GM19239 (cell line): Measurements from ENCODE around the gene HOXB8.

Source experiments
- DNase-seq: peaks from one replicate; pipeline ENCODE4 v3.0.0; 2011; ENCODE audit warnings: low spot score; ENCODE audit not compliant: insufficient read length
- FAIRE-seq: peaks from 2 replicates; lab custom pipeline; 2011; peaks lifted over from hg19 to GRCh38; lab: Jason Lieb, UNC

The HOXB8 gene

GRCh38 chr17:48571024-48571818 is 43.9 kb downstream of the HOXB8 start:
- no peak for FAIRE-seq
- no peak for DNase-seq

- DNase-seq (no peak), FAIRE-seq (no peak)
Observed at GRCh38 chr17:48570325-48571023, 44.6 kb downstream of the HOXB8 start.

DNA sequence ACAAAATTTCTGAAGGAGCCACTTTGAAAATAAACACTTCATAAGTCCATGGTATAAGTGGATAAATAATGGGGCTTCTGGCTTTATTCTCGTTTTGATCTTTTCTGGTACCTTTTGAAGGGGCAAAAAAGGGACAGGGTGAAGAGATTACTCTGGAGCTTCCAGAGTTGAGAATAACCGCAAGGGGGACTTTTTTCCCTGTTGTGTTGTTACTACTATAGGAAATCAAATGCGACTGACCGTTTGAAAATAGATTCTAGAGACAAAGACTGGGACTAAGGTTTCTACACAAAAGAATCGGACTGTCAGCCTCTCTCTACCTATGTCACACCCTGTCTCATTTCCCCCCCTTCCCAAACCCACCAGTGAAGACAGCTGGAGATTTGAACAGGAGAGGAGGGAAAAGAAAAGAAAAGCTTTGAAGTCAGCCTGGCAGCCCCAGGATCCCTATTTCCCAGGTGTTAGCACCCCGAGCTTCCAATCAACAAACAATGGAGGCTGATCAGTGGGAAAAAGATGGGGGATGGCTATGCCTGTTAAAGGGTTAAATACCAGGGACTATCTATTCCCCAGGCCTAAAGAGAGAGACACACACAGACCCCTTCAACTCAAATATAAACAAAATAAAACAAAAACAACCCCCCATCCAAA is 45.3 kb downstream of the HOXB8 start:
- DNase-seq = no peak
- no peak for FAIRE-seq

DNA sequence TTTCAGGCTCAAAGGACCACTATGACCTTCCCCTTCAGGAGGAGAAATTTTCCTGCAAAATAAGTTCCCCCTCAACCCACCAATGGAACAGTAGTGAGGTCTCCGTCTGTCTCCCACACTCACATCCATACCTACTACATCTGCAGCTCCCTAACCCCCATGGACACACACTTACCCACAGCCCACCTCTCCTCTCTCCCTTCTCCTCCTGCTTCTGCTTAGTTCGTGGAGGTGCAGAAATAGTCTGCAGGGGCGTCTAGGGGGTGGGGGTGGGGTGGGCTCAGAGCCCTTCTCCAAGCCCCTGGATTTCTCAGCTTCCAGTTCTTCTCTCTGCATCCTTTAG is 45.9 kb downstream of the HOXB8 start:
- DNase-seq = no peak
- FAIRE-seq = peak; percentile 4

- no peak for FAIRE-seq
- no peak for DNase-seq
Observed at GRCh38 chr17:48568499-48569239, 46.4 kb downstream of the HOXB8 start.

DNA sequence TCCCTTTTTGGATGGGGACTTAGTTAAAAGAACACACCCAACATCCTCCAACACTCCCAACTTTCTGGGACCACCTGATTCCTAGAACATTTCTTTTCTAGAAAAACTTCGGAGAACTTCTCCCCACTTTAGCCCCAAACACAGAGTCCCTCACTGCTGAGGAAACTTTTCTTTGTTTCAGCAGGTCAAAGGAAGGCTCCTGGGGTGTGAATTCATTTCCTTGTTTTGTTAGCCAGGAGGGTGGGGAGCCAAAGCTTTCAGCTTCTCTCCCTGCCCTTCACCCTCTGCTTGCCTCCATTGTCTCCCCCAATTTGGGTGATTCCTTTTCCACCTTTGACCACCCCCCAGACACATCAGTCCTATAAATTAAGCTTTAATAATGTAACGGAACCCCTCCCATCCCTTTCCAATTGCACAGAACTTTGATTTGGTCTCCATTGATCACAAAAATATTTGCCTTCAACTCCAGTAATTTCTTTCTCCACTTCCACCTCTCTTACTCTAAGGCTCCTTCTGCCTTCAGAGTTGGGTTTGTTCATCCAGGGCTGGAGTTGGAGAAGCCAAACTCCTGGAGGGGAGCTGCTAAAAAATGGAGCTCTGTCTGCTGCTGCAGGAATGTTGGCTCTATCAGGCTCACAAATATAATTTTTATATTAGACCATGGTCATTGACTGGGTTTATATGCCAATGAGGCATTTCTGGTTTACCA is 47.3 kb downstream of the HOXB8 start:
- FAIRE-seq (no peak), DNase-seq (no peak)

DNA sequence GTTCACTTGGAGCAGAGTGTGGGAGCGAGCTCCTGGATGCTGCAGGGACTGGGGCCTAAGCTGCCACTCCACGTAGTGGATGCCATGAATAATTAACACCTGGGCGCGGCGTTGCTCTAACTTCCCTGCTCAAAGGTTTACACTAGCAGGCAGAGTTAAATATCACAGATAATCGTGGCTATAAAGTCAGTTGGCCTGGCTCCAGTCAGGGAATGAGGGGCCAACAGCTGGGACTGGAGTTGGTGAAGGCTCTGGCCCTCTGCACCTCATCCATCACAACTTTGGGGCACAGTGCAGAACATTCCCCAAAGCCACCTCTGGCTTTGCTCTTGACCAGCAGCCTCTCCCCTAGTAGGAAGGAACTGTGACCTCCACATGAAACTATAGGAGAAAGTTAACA is 47.9 kb downstream of the HOXB8 start:
- no peak for FAIRE-seq
- no peak for DNase-seq

GRCh38 chr17:48566717-48567116 is 48.4 kb downstream of the HOXB8 start:
- no peak for DNase-seq
- no peak for FAIRE-seq

DNA sequence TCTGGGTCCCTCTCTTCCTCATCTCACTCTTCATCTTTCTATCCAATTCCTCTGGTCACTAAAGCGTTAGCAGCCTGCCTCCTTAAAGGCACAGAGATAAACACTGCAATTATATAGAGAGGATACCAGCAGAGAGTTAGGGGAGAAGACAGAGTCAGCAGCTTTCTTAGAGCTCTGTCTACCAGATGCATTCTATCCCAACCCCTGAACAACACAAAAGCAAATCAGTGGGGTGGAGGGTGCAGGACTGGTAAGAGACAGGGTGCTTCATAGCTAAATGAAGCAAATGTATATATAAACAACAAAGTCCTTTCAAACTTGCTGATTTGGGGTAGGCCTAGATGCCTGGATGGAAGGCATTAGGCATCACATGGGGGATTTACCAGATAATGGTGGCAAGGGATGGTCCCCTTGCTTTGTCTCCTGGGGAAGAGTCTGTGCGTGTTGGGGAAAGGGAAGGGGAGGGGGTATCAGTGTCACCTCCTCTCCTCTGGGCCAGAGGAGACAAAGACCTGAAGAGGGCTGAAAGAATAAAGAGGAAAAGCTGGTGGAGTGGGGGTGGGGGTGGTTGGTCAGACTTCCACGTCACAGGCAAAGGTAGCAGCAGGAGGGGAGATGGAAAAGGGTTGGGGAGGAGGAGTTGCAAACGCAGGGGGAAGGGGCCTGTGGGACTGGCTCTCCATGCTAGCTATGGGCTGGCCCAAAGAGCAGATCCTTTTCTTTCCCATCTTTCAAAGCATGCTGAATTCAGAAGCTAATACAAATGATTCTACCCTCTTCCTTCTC is 49.0 kb downstream of the HOXB8 start:
- DNase-seq = no peak
- no peak for FAIRE-seq

GRCh38 chr17:48565022-48565554 is 50.0 kb downstream of the HOXB8 start:
- no peak for DNase-seq

GRCh38 chr17:48564188-48565021 is 50.7 kb downstream of the HOXB8 start:
- FAIRE-seq (no peak), DNase-seq (no peak)

More at GRCh38 chr17:48565022-48565554, 50.0 kb downstream of the HOXB8 start:
- FAIRE-seq = no peak

DNA sequence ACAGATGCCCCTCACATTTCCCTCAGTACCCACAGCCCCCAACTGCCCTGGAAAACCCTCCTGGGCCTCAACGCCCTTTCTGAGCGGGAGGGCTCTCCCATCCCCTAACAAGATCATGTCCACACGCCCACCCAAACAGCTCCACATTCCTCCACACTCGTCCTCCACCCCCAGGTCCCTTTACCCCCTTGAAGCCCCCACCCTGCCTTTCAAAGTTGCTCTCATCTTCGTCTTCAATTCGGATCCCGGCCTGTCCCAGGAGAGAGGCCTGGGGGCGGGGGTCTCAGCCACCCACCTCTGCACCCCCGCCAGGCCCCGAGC is 51.3 kb downstream of the HOXB8 start:
- DNase-seq (no peak), FAIRE-seq (no peak)

DNA sequence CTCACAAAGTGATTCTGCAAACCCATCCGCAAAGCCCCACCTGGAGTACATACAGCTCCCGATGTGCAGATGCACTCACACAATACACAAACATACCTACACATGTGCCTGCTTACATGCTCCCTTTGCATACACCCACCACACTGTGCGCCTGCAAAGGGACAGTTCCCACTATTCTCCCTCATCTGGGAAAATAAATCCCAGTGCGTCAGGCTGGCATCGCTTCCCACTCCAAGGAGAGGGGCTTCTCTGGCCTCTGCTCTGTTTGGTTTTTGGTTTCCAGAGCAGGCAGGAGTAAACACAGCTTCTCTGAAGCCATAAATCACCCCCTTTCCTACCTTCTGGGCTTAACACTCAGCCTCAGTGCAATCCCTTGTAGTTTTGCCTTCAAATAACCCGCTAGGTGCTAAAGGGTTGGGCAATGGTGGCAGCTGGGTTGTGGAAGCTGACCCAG is 51.7 kb downstream of the HOXB8 start:
- DNase-seq = no peak
- no peak for FAIRE-seq

DNA sequence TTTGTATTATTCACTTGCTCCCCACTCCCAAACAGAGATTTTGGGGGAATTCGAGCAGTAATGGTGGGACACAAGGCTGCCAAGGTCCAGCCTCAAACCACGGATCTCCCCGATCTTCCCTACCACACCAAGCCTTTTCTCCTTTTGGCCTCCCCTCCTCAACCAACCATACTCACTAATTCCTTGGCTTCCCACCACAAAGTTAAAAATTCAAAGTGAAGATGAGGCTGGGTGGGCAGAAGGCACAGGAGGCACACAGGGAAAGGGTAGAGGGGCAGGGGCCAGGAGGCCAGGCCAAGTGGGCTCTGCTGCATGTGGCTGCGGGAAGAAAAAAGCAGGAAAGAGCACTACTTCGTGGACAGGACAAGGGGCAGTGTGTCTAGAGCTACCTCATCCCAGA is 52.2 kb downstream of the HOXB8 start:
- FAIRE-seq = no peak
- DNase-seq = no peak
